ENCODE results near the gene ENTREP1. TPM values are rescaled to one million over a fixed set of nuclear protein-coding genes. Genes with fewer than 3 reads are reported as not detected.
"Not testable (repeated sequence)": the region's sequence is repeated elsewhere in the genome, so short reads cannot be mapped to it uniquely, and the experiment has no call there.

Gene ENTREP1
- total and polyA plus RNA-seq, 2 of the 4 experiments (the other 2 are of a cell fraction), result not detected

GRCh38 chr9:69440254-69440955 is 115.4 kb downstream of the ENTREP1 start:
- H3K18ac ChIP-seq (ENCODE audit: low read depth, low read length); H3K79me1 ChIP-seq (ENCODE audit: low read depth in 1 of 2, low read length in 2 of 2); H3K4ac ChIP-seq (ENCODE audit: low read depth, low read length); H3K9me1 ChIP-seq (ENCODE audit: insufficient read depth, low read length); H2AFZ ChIP-seq (replicated peaks; ENCODE audit: low read length, poor library complexity); dilution Hi-C loops (cut with HindIII; ENCODE audit: low sequenced_read_pairs, unreplicated experiment); in situ Hi-C loops (cut with MboI; ENCODE audit: low sequenced_read_pairs); H4K91ac ChIP-seq (ENCODE audit: insufficient read depth, low read depth, low read length); H2BK15ac ChIP-seq (ENCODE audit: low read depth, low read length); ATAC-seq (ENCODE audit: low read depth); H4K8ac ChIP-seq (ENCODE audit: low read depth in 2 of 2, low read length in 2 of 2); H2BK120ac ChIP-seq (ENCODE audit: low read depth, low read length); H3K23ac ChIP-seq (ENCODE audit: low read depth, low read length); intact Hi-C loops (cut with micrococcal nuclease); H3K36me3 ChIP-seq (ENCODE audit: control insufficient read depth, insufficient read depth, low read length); H3K27me3 ChIP-seq (ENCODE audit: control insufficient read depth, insufficient read depth, low read length); H3K4me3 ChIP-seq (ENCODE audit: insufficient read depth, low read depth, low read length); H3K4me1 ChIP-seq (ENCODE audit: control insufficient read depth, insufficient read depth, low read length); H4K5ac ChIP-seq (ENCODE audit: low read depth, low read length); H3K14ac ChIP-seq (replicated peaks; ENCODE audit: low read depth, low read length); BruUV-seq (replicated peaks); H2BK5ac ChIP-seq (ENCODE audit: low read depth, low read length, poor library complexity, severe bottlenecking); H3K4me2 ChIP-seq (ENCODE audit: low read depth, low read length); H2BK20ac ChIP-seq (ENCODE audit: low read depth, low read length); DNase-seq; H3K27ac ChIP-seq (ENCODE audit: insufficient read depth, low read length); POLR2A ChIA-PET (ENCODE audit: unreplicated experiment); H3K9ac ChIP-seq (ENCODE audit: low read depth, low read length); H2AK9ac ChIP-seq (replicated peaks; ENCODE audit: low read depth, low read length, poor library complexity); H3K56ac ChIP-seq (ENCODE audit: extremely low read depth, insufficient read depth, low read length); H2AK5ac ChIP-seq (ENCODE audit: low read depth, low read length); H4K20me1 ChIP-seq (ENCODE audit: insufficient read depth, low read length); CTCF ChIA-PET; H3K9me3 ChIP-seq (ENCODE audit: control insufficient read depth, insufficient read depth, low read length): not testable (repeated sequence)
- WGBS, 2 experiments (ENCODE audit: extremely low coverage in 2 of 2, insufficient read length in 1 of 2), result 100% methylated on average over 2 of the region's 15 CpGs; no CpG with 5 or more reads in 1 of the 2 experiments

Other genes with a start within 250 kb of the ENTREP1 start
- 49.3 and 53.6 TPM in 2 replicates for gene TJP2, start 150.9 kb upstream of the ENTREP1 start, total RNA-seq (2012; rRNA removed)
- gene TJP2, start 150.9 kb upstream of the ENTREP1 start, polyA plus RNA-seq (2012; rRNA removed), result 38.3 and 40.2 TPM in 2 replicates

All from IMR-90 (cell line).